ENCODE results near the gene DLAT.

GRCh38 chr11:112073941-112074811 is 49.0 kb downstream of the DLAT start, which contains the start of the genes NKAPD1 and PIH1D2:
- TF ChIP-seq CTCF (conservative IDR thresholded peaks at IDR 0.05; ENCODE audit: low read length) (no peak), EZH2phosphoT487 (IDR thresholded peaks at IDR 0.05; ENCODE audit: borderline replicate concordance) (no peak)

All from Loucy (cell line).